ENCODE data around the gene MIB2.
"Not testable (repeated sequence)": the region's sequence is repeated elsewhere in the genome, so short reads cannot be mapped to it uniquely, and the experiment has no call there.

DNA sequence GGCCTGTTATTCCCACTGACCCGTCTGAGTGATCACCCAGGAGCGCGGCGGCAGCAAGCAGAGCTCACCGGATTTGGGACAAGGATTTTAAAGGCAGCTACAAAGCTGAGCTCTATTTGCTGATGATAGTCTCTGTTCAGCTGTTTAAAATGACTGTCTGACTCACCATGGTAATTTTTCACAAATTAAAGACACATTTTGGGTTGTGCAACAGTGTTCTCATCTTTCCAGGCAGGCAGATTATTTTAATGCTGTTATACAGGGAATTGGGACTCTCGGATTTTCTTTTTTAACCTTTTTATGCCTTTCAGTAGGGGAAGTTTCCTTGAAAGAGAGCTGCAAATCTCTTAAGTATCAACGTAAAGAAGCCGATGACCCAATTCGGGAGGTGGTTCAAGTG is 47.1 kb downstream of the MIB2 start:
- not testable (repeated sequence) for TF ChIP-seq CTCF (IDR thresholded peaks at IDR 0.05); POLR2AphosphoS5 (IDR thresholded peaks at IDR 0.05; ENCODE audit: insufficient read depth in 1 of 2, low read depth in 1 of 2)

Data from vagina (tissue), 2 donors.